Measurements from ENCODE around the gene U2SURP.

Gene U2SURP

GRCh38 chr3:142998439-142998838 is 2.9 kb upstream of the U2SURP start:
- TF ChIP-seq CTCF (IDR thresholded peaks at IDR 0.05; ENCODE audit: borderline replicate concordance, insufficient read depth, low read depth, low read length), result no peak
- H3K4me3 ChIP-seq (ENCODE audit: low read depth, low read length), result no peak overlapping the region

GRCh38 chr3:142999881-143000280 is 1.5 kb upstream of the U2SURP start:
- H3K4me3 ChIP-seq (ENCODE audit: low read depth, low read length), result no peak overlapping the region
- no peak for TF ChIP-seq CTCF (IDR thresholded peaks at IDR 0.05; ENCODE audit: borderline replicate concordance, insufficient read depth, low read depth, low read length)

- H3K4me3 ChIP-seq (ENCODE audit: low read depth, low read length), result peak overlapping the region; percentile 99
- no peak for TF ChIP-seq CTCF (IDR thresholded peaks at IDR 0.05; ENCODE audit: borderline replicate concordance, insufficient read depth, low read depth, low read length)
Observed at GRCh38 chr3:143000528-143000927, 842 bp upstream of the U2SURP start.

- no peak for TF ChIP-seq CTCF (IDR thresholded peaks at IDR 0.05; ENCODE audit: borderline replicate concordance, insufficient read depth, low read depth, low read length)
- H3K4me3 ChIP-seq (ENCODE audit: low read depth, low read length), result peak overlapping the region; percentile 99
Observed at GRCh38 chr3:143001034-143001368, 369 bp upstream of the U2SURP start.

GRCh38 chr3:143002083-143002712 is 828 bp downstream of the U2SURP start:
- H3K4me3 ChIP-seq (ENCODE audit: low read depth, low read length), result peak overlapping the region; percentile 99
- no peak for TF ChIP-seq CTCF (IDR thresholded peaks at IDR 0.05; ENCODE audit: borderline replicate concordance, insufficient read depth, low read depth, low read length)

GRCh38 chr3:143002727-143003126 is 1.4 kb downstream of the U2SURP start:
- TF ChIP-seq CTCF (IDR thresholded peaks at IDR 0.05; ENCODE audit: borderline replicate concordance, insufficient read depth, low read depth, low read length), result no peak
- H3K4me3 ChIP-seq (ENCODE audit: low read depth, low read length), result peak overlapping the region; percentile 99

- no peak for TF ChIP-seq CTCF (IDR thresholded peaks at IDR 0.05; ENCODE audit: borderline replicate concordance, insufficient read depth, low read depth, low read length)
- H3K4me3 ChIP-seq (ENCODE audit: low read depth, low read length), result no peak overlapping the region
Observed at GRCh38 chr3:143004823-143005222, 3.5 kb downstream of the U2SURP start.
